ENCODE data around the gene ADAMTS1. TPM values are rescaled to one million over a fixed set of nuclear protein-coding genes. Genes with fewer than 3 reads are reported as not detected.

The ADAMTS1 gene
- total and polyA plus RNA-seq, 2 donors from 2014 or later: 16.0 to 343 TPM

- intact Hi-C loops (cut with DNase I): no loop called here
- Histone ChIP-seq H3K27ac (ENCODE audit: low read depth in 2 of 2, low read length in 2 of 2) (no peak overlapping the region), H3K36me3 (ENCODE audit: control insufficient read depth in 2 of 3, insufficient read depth in 3 of 3, low read length in 3 of 3) (no peaks in the 10 kb centered on the region)
Observed at GRCh38 chr21:26806801-26807295, 38.4 kb downstream of the ADAMTS1 start.

GRCh38 chr21:26804895-26805609, 40.2 kb downstream of the ADAMTS1 start:
- H3K9ac ChIP-seq (ENCODE audit: low read length in 3 of 3): no peak overlapping the region
- H3K4me3 ChIP-seq (ENCODE audit: low read length in 3 of 3): no peak overlapping the region
- FAIRE-seq (no peak), DNase-seq (no peak)
- H3K9me3 ChIP-seq (ENCODE audit: control insufficient read depth in 2 of 3, insufficient read depth in 1 of 3, low read length in 3 of 3): no peaks in the 10 kb centered on the region
- no peak overlapping the region for H3K27ac ChIP-seq (ENCODE audit: low read depth in 2 of 2, low read length in 2 of 2)
- intact Hi-C loops (cut with DNase I): no loop called here
- no peaks in the 10 kb centered on the region for H3K27me3 ChIP-seq (ENCODE audit: control insufficient read depth, insufficient read depth, low read length)
- no peaks in the 10 kb centered on the region for H3K36me3 ChIP-seq (ENCODE audit: control insufficient read depth in 2 of 3, insufficient read depth in 3 of 3, low read length in 3 of 3)
- TF ChIP-seq, protein P1, sequence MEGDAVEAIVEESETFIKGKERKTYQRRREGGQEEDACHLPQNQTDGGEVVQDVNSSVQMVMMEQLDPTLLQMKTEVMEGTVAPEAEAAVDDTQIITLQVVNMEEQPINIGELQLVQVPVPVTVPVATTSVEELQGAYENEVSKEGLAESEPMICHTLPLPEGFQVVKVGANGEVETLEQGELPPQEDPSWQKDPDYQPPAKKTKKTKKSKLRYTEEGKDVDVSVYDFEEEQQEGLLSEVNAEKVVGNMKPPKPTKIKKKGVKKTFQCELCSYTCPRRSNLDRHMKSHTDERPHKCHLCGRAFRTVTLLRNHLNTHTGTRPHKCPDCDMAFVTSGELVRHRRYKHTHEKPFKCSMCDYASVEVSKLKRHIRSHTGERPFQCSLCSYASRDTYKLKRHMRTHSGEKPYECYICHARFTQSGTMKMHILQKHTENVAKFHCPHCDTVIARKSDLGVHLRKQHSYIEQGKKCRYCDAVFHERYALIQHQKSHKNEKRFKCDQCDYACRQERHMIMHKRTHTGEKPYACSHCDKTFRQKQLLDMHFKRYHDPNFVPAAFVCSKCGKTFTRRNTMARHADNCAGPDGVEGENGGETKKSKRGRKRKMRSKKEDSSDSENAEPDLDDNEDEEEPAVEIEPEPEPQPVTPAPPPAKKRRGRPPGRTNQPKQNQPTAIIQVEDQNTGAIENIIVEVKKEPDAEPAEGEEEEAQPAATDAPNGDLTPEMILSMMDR (IDR thresholded peaks at IDR 0.05; ENCODE audit: borderline replicate concordance, extremely low read depth, insufficient read depth): no peak
- H3K4me1 ChIP-seq (ENCODE audit: control insufficient read depth in 2 of 3, insufficient read depth in 2 of 3, low read depth in 1 of 3, low read length in 3 of 3): no peaks in the 10 kb centered on the region

More at GRCh38 chr21:26806801-26807295, 38.4 kb downstream of the ADAMTS1 start:
- Histone ChIP-seq H3K4me1 (ENCODE audit: control insufficient read depth in 2 of 3, insufficient read depth in 2 of 3, low read depth in 1 of 3, low read length in 3 of 3) (no peaks in the 10 kb centered on the region), H3K4me3 (ENCODE audit: low read length in 3 of 3) (no peak overlapping the region), H3K9me3 (ENCODE audit: control insufficient read depth in 2 of 3, insufficient read depth in 1 of 3, low read length in 3 of 3) (no peaks in the 10 kb centered on the region), H3K27me3 (ENCODE audit: control insufficient read depth, insufficient read depth, low read length) (no peaks in the 10 kb centered on the region), H3K9ac (ENCODE audit: low read length in 3 of 3) (no peak overlapping the region)
- no peak for FAIRE-seq
- TF ChIP-seq, protein P1 (IDR thresholded peaks at IDR 0.05; ENCODE audit: borderline replicate concordance, extremely low read depth, insufficient read depth): no peak
- DNase-seq: no peak

DNA sequence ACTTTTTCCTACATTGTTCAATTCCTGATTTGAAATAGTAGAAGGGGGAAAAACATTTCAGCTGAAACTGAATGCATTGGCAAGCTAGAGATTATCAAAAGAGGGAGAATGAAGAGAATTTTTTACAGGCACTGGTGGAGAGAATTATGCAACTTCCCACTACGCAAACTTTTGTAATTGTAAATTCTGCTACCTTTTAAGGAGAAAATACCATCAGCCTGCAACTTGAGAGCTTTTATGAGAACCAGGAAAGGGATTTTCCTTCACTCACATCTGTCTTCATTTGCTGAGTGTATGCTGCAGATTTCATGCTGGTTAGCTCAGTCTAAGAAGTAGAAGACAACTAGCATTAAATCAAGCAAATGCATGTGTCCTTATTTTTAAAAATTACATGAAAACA, 43.7 kb downstream of the ADAMTS1 start:
- no peak for FAIRE-seq

More for the DNA sequence above, 43.7 kb downstream of the ADAMTS1 start:
- DNase-seq: peak in 1 of 5 donors; percentile 37
- no peaks in the 10 kb centered on the region for H3K9me3 ChIP-seq (ENCODE audit: control insufficient read depth in 2 of 3, insufficient read depth in 1 of 3, low read length in 3 of 3)
- no peak overlapping the region for H3K4me3 ChIP-seq (ENCODE audit: low read length in 3 of 3)
- no peaks in the 10 kb centered on the region for H3K4me1 ChIP-seq (ENCODE audit: control insufficient read depth in 2 of 3, insufficient read depth in 2 of 3, low read depth in 1 of 3, low read length in 3 of 3)
- intact Hi-C loops (cut with DNase I): no loop called here
- peak overlapping the region in 1 of 2 donors; percentile 75 for H3K27ac ChIP-seq (ENCODE audit: low read depth in 2 of 2, low read length in 2 of 2)
- no peaks in the 10 kb centered on the region for H3K27me3 ChIP-seq (ENCODE audit: control insufficient read depth, insufficient read depth, low read length)
- no peak overlapping the region for H3K9ac ChIP-seq (ENCODE audit: low read length in 3 of 3)
- H3K36me3 ChIP-seq (ENCODE audit: control insufficient read depth in 2 of 3, insufficient read depth in 3 of 3, low read length in 3 of 3): no peaks in the 10 kb centered on the region
- TF ChIP-seq, protein P1 (IDR thresholded peaks at IDR 0.05; ENCODE audit: borderline replicate concordance, extremely low read depth, insufficient read depth): no peak

All from kidney (tissue), 14 donors.